Neuronal stem cell (in vitro differentiated cells): ENCODE measurements around the gene ZNF469.

Experiments used
- DNase-seq: peaks from one replicate; pipeline ENCODE4 v3.0.0-alpha.2; 2013; ENCODE audit warnings: low spot score
- H2AFZ ChIP-seq: one replicate; pipeline ENCODE4 v1.6.1; 2013; ENCODE audit warnings: mild to moderate bottlenecking, low read length, inconsistent platforms
- H2AK5ac ChIP-seq: 2 replicates; pipeline ENCODE4 v1.6.1; 2013; ENCODE audit warnings: low read depth, mild to moderate bottlenecking, inconsistent platforms, low read length, moderate library complexity, mixed read lengths
- H2BK120ac ChIP-seq: 2 replicates; pipeline ENCODE4 v1.6.1; 2013; ENCODE audit warnings: low read depth, mild to moderate bottlenecking, inconsistent platforms, low read length, moderate library complexity, mixed read lengths
- H2BK12ac ChIP-seq: one replicate; pipeline ENCODE4 v1.6.1; 2013; ENCODE audit warnings: low read length, inconsistent platforms
- H2BK15ac ChIP-seq: 2 replicates; pipeline ENCODE4 v1.6.1; 2013; ENCODE audit warnings: mild to moderate bottlenecking, low read length, inconsistent platforms, mixed read lengths
- H2BK5ac ChIP-seq: one replicate; pipeline ENCODE4 v1.6.1; 2013; ENCODE audit warnings: inconsistent platforms, mild to moderate bottlenecking, low read length, moderate library complexity
- H3K14ac ChIP-seq: one replicate; pipeline ENCODE4 v1.6.1; 2013; ENCODE audit warnings: low read length, inconsistent platforms
- H3K18ac ChIP-seq: 2 replicates; pipeline ENCODE4 v1.6.1; 2013; ENCODE audit warnings: low read length, inconsistent platforms
- H3K23ac ChIP-seq: 2 replicates; pipeline ENCODE4 v1.6.1; 2013; ENCODE audit warnings: low read depth, mild to moderate bottlenecking, mixed read lengths, low read length, inconsistent platforms; ENCODE audit not compliant: poor library complexity
- H3K27ac ChIP-seq: replicated peaks from 3 replicates; pipeline ENCODE4 v1.5.1; 2013; ENCODE audit warnings: low read length, inconsistent platforms
- H3K27me3 ChIP-seq, 3 experiments: 2 replicates each; pipeline ENCODE4 v1.6.1; 2013; ENCODE audit warnings: low read length in 3 of 3, mild to moderate bottlenecking in 2 of 3, inconsistent platforms in 1 of 3, low read depth in 1 of 3, mixed read lengths in 1 of 3, moderate library complexity in 1 of 3; ENCODE audit not compliant: control insufficient read depth in 3 of 3, insufficient read depth in 3 of 3
- H3K36me3 ChIP-seq, 2 donors: replicated peaks in 1 of 2; 2 replicates each; pipeline ENCODE4 v1.6.1; 2013; ENCODE audit warnings: low read length in 2 of 2; ENCODE audit not compliant: control insufficient read depth in 2 of 2, insufficient read depth in 2 of 2
- H3K4ac ChIP-seq: 2 replicates; pipeline ENCODE4 v1.6.1; 2013; ENCODE audit warnings: inconsistent platforms, mild to moderate bottlenecking, low read length, moderate library complexity
- H3K4me1 ChIP-seq, 2 donors: 1 replicate in 1 of 2; 2 replicates in 1 of 2; pipeline ENCODE4 v1.6.1; 2013; ENCODE audit warnings: low read length in 2 of 2, low read depth in 1 of 2; ENCODE audit not compliant: control insufficient read depth in 2 of 2, insufficient read depth in 1 of 2
- H3K4me2 ChIP-seq: one replicate; pipeline ENCODE4 v1.6.1; 2013; ENCODE audit warnings: mild to moderate bottlenecking, low read length, inconsistent platforms; ENCODE audit not compliant: insufficient read depth, poor library complexity, severe bottlenecking
- H3K4me3 ChIP-seq, 2 donors: 2 replicates each; pipeline ENCODE4 v1.5.1; 2013; ENCODE audit warnings: low read length in 2 of 2, mild to moderate bottlenecking in 2 of 2, inconsistent platforms in 1 of 2, moderate library complexity in 1 of 2
- H3K79me1 ChIP-seq: one replicate; pipeline ENCODE4 v1.6.1; 2013; ENCODE audit warnings: low read depth, mild to moderate bottlenecking, inconsistent platforms, low read length, moderate library complexity
- H3K9ac ChIP-seq: one replicate; pipeline ENCODE4 v1.6.1; 2013; ENCODE audit warnings: mild to moderate bottlenecking, low read depth, low read length, inconsistent platforms; ENCODE audit not compliant: poor library complexity
- H3K9me3 ChIP-seq, 2 donors: replicated peaks in 1 of 2; 2 replicates each; pipeline versions ENCODE3 to v1.6.1; 2013; ENCODE audit warnings: low read length in 2 of 2, mild to moderate bottlenecking in 2 of 2, inconsistent platforms in 1 of 2, low read depth in 1 of 2, mixed read lengths in 1 of 2, moderate library complexity in 1 of 2; ENCODE audit not compliant: control insufficient read depth in 2 of 2, insufficient read depth in 1 of 2
- H4K8ac ChIP-seq: one replicate; pipeline ENCODE4 v1.6.1; 2013; ENCODE audit warnings: low read depth, mild to moderate bottlenecking, inconsistent platforms, low read length, moderate library complexity
- H4K91ac ChIP-seq: one replicate; pipeline ENCODE4 v1.6.1; 2013; ENCODE audit warnings: low read length, low read depth, mild to moderate bottlenecking, inconsistent platforms; ENCODE audit not compliant: poor library complexity
- WGBS, 2 donors: extraction: QIAGEN DNeasy Blood & Tissue Kit; methylation state at CpG; one replicate each; pipeline ENCODE4 v1.1.7; 2013; ENCODE audit warnings: missing lambda C conversion rate in 2 of 2, mixed read lengths in 1 of 2; ENCODE audit not compliant: insufficient read length in 2 of 2, insufficient replicate concordance in 1 of 2; ENCODE audit errors: extremely low coverage in 2 of 2; 5-methylcytosine and 5-hydroxymethylcytosine counted together

Gene ZNF469

DNA sequence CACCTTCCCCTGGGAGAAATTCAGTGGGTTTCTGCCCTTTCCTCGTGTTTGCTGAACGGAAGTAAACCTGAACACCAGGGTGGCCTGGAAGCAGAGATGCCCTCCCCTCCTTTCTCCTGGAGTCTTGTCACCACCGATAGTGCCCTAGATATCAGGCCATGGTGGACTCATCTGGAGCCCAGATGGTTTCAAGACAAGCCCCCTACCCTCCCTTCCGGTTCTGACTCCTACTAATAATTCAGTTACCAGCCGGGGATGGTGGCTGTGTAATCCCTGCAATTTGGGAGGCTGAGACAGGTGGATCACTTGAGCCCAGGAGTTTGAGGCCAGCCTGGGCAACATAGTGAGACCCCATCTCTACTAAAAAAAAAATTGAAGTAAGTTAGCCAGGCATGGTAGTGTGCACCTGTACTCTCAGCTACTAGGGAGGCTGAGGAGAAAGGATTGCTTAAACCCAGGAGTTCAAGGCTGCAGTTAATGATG is 2.4 kb downstream of the ZNF469 start:
- no peak overlapping the region for H2BK12ac ChIP-seq
- peak overlapping the region; percentile 6 for H2AK5ac ChIP-seq
- H3K27me3 ChIP-seq = peaks cover 14 to 97% (median 47%) of the 10 kb centered on the region in 3 experiments
- H3K27ac ChIP-seq = no peak overlapping the region
- no peak overlapping the region for H3K18ac ChIP-seq
- H3K4me1 ChIP-seq = peaks cover 0 to 8% of the 10 kb centered on the region in 2 donors
- H3K9me3 ChIP-seq = peaks cover 0 to 15% of the 10 kb centered on the region in 2 donors
- H2BK5ac ChIP-seq = peak overlapping the region; percentile 10
- H4K91ac ChIP-seq = no peak overlapping the region
- WGBS, 2 donors = no CpG with 5 or more reads among the region's 5 CpGs
- no peak overlapping the region for H4K8ac ChIP-seq
- no peak overlapping the region for H3K4ac ChIP-seq
- no peak overlapping the region for H3K4me3 ChIP-seq
- H3K4me2 ChIP-seq = no peak overlapping the region
- no peak overlapping the region for H3K14ac ChIP-seq
- H2BK120ac ChIP-seq = no peak overlapping the region
- peaks cover 0 to 3% of the 10 kb centered on the region in 2 donors for H3K36me3 ChIP-seq
- H2AFZ ChIP-seq = no peak overlapping the region
- no peaks in the 10 kb centered on the region for H3K79me1 ChIP-seq
- H3K23ac ChIP-seq = no peak overlapping the region
- no peak for DNase-seq
- no peak overlapping the region for H2BK15ac ChIP-seq
- H3K9ac ChIP-seq = no peak overlapping the region

DNA sequence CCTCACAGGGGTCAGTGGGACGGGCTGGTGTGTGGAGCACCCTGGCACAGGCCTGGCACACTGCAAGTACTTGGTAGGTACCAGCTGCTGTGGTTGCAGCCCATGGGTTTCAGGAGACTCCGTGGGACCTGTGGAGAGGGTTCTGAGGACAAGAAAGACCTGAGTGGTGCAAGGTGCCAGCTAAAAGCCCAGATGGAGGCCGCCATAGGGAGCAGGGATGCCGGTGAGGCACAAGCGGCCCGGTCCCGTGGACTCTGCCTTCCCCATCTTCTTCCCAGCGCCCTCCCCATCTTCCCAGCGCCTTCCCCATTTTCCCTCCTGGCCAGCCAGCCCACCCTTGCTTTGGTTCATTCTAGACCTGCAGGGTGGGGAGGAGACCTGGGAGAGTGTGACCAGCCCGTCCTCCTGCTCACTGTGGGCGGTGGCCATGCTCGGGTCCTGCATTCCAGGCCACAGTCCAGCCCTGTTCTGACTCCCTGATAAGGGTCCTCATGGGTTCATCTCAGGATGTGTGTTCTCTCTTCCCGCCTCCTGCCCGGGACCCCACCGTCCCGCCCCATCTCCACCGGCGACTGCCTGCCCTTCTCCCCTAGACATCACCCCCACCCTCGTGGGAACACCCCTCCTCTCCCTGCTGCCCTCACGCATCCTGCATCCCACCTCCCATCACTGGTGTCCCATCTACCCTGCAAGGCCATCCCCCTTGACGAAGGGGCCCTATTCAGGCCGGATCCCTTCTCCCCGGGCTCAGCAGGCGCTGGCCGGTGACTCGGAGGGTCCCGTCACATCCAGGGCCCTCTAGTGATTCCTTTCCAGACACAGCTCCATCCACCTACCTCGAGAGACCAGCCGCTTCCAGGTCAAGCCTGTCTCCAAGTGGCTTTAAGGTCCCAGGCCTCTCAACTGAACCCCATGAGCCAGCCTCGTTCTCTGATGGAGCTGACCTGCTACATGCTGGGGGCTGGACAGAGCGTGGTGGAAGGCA is 3.4 kb downstream of the ZNF469 start:
- Histone ChIP-seq H2AK5ac (peak overlapping the region; percentile 88), H3K27ac (no peak overlapping the region), H2BK120ac (no peak overlapping the region), H3K4me3 (no peak overlapping the region), H3K27me3 (peaks cover 14 to 97% (median 40%) of the 10 kb centered on the region in 3 experiments), H2BK12ac (no peak overlapping the region), H3K4ac (no peak overlapping the region), H4K8ac (no peak overlapping the region), H3K14ac (peak overlapping the region; percentile 71), H3K4me2 (no peak overlapping the region), H3K23ac (peak overlapping the region; percentile 91), H3K4me1 (peaks cover 0 to 5% of the 10 kb centered on the region in 2 donors), H4K91ac (no peak overlapping the region), H3K18ac (peak overlapping the region; percentile 85), H2BK15ac (peak overlapping the region; percentile 43), H3K9ac (peak overlapping the region; percentile 4), H3K79me1 (no peaks in the 10 kb centered on the region), H2BK5ac (peak overlapping the region; percentile 82), H3K36me3 (peaks cover 0 to under 1% of the 10 kb centered on the region in 2 donors), H3K9me3 (peaks cover 0 to 5% of the 10 kb centered on the region in 2 donors), H2AFZ (no peak overlapping the region)
- WGBS, 2 donors = no CpG with 5 or more reads among the region's 31 CpGs
- no peak for DNase-seq

DNA sequence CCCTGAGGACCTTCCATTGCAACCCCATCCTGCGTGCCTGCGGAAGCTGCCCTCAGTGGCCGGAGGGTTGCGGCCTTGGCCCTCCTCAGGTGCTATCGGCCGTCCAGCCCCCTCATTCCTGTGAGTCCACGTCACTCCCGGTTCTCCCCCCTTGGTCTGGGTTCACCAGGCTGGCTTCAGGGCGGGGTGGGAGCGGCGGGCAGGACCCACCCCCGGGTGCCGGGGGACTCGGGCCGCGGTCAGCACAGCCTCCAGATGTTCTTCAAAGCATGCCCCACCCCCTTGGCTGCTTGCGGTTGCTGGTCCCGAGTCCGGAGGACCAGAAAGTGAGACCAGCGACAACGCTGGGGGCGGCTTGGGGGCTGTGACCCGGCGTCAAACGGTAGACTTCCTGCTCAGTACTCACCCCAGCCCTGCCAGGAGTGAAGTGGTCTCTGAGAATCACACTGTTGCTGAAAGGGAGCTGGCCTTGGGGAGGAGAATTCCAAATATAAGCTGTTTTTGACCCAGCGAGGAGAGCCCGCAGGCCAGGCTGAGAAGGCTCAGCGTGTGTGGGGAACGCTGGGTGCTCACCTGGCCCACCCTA is 4.5 kb downstream of the ZNF469 start:
- Histone ChIP-seq H2BK12ac (no peak overlapping the region), H3K4ac (no peak overlapping the region), H2BK5ac (peak overlapping the region; percentile 82), H3K4me1 (peaks cover 0 to 4% of the 10 kb centered on the region in 2 donors), H3K4me2 (no peak overlapping the region), H4K91ac (peak overlapping the region; percentile 85), H3K36me3 (no peaks in the 10 kb centered on the region), H3K79me1 (no peaks in the 10 kb centered on the region), H3K27me3 (peaks cover 14 to 97% (median 31%) of the 10 kb centered on the region in 3 experiments), H3K9ac (no peak overlapping the region), H3K23ac (peak overlapping the region; percentile 91), H3K9me3 (peaks cover 0 to 7% of the 10 kb centered on the region in 2 donors), H3K14ac (no peak overlapping the region), H3K18ac (peak overlapping the region; percentile 71), H3K4me3 (no peak overlapping the region), H2AK5ac (peak overlapping the region; percentile 88), H4K8ac (peak overlapping the region; percentile 65), H2BK15ac (no peak overlapping the region), H2AFZ (no peak overlapping the region), H3K27ac (no peak overlapping the region), H2BK120ac (no peak overlapping the region)
- no peak for DNase-seq
- WGBS, 2 donors = no CpG with 5 or more reads among the region's 29 CpGs
